Hepatocyte (in vitro differentiated cells): ENCODE results near the gene CD248. TPM values are rescaled to one million over a fixed set of nuclear protein-coding genes. Genes with fewer than 3 reads are reported as not detected.

Experiments used
- DNase-seq: peaks from one replicate; pipeline ENCODE4 v3.0.0-alpha.2; 2016; ENCODE audit warnings: low spot score
- H2AFZ ChIP-seq: fragments of 200-600 bp; sonication (generic); 2 replicates; pipeline ENCODE4 v1.6.0; 2016; ENCODE audit warnings: antibody characterized with exemption, mild to moderate bottlenecking
- H3K27ac ChIP-seq: fragments of 200-600 bp; sonication (generic); 2 replicates; pipeline ENCODE4 v1.5.1; 2016; ENCODE audit warnings: mild to moderate bottlenecking
- H3K27me3 ChIP-seq: fragments of 200-600 bp; sonication (generic); 2 replicates; pipeline ENCODE4 v1.6.1; 2016
- H3K36me3 ChIP-seq: fragments of 200-600 bp; sonication (generic); replicated peaks from 2 replicates; pipeline ENCODE4 v1.5.1; 2016; ENCODE audit warnings: low read depth; ENCODE audit not compliant: insufficient read depth
- H3K4me1 ChIP-seq: fragments of 200-600 bp; sonication (generic); 2 replicates; pipeline ENCODE4 v1.5.1; 2016; ENCODE audit warnings: mild to moderate bottlenecking, moderate library complexity; ENCODE audit not compliant: insufficient read depth
- H3K4me2 ChIP-seq: fragments of 200-600 bp; sonication (generic); 2 replicates; pipeline ENCODE4 v1.6.0; 2016
- H3K4me3 ChIP-seq: fragments of 200-600 bp; sonication (generic); 2 replicates; pipeline ENCODE4 v1.5.1; 2016; ENCODE audit warnings: mild to moderate bottlenecking
- H3K79me2 ChIP-seq: fragments of 200-600 bp; sonication (generic); 2 replicates; pipeline ENCODE4 v1.6.0; 2017; ENCODE audit warnings: mild to moderate bottlenecking
- H3K9me2 ChIP-seq: fragments of 200-600 bp; sonication (generic); replicated peaks from 2 replicates; pipeline ENCODE4 v1.6.0; 2017; ENCODE audit warnings: mild to moderate bottlenecking; ENCODE audit not compliant: insufficient read depth
- H3K9me3 ChIP-seq: fragments of 200-600 bp; sonication (generic); 2 replicates; pipeline ENCODE4 v1.5.1; 2016; ENCODE audit warnings: low read depth, mild to moderate bottlenecking
- H4K20me1 ChIP-seq: fragments of 200-600 bp; sonication (generic); 2 replicates; pipeline ENCODE4 v1.6.0; 2016; ENCODE audit warnings: mild to moderate bottlenecking; ENCODE audit not compliant: insufficient read depth, poor library complexity, severe bottlenecking
- EZH2 ChIP-seq: fragments of 200-600 bp; sonication (generic); IDR thresholded peaks from 2 replicates; pipeline ENCODE4 v1.6.1; 2016; ENCODE audit warnings: antibody characterized with exemption, mild to moderate bottlenecking, borderline replicate concordance
- EZH2phosphoT487 ChIP-seq: fragments of 200-600 bp; sonication (generic); IDR thresholded peaks from one replicate; pipeline ENCODE4 v1.6.1; 2018; ENCODE audit warnings: antibody characterized with exemption, mild to moderate bottlenecking, low read depth, moderate library complexity; ENCODE audit not compliant: unreplicated experiment, severe bottlenecking
- WGBS: methylation state at CpG from one replicate; pipeline ENCODE4 v1.1.6; 2016; ENCODE audit warnings: low lambda C conversion rate; ENCODE audit errors: missing lambda C conversion rate; 5-methylcytosine and 5-hydroxymethylcytosine counted together
- polyA plus RNA-seq: library from polyadenylated mRNA; unstranded; fragments of >200 nt; fragmentation: Nextera tagmentation; extraction: Ambion mirVana; gene quantifications from 2 replicates; pipeline ENCODE4 v1.2.1, GENCODE V29; 2016
- total RNA-seq: library from RNA; depleted of rRNA; stranded (reverse); fragments of >200 nt; gene quantifications from 2 replicates; pipeline ENCODE4 v1.2.3, GENCODE V29; 2014
- TF ChIP-seq, protein P1 (sequence below): fragments of 200-600 bp; sonication (generic); IDR thresholded peaks from 2 replicates; pipeline ENCODE4 v1.5.1; 2016; ENCODE audit warnings: antibody characterized with exemption, mild to moderate bottlenecking; ENCODE audit not compliant: poor library complexity

The CD248 gene
- total and polyA plus RNA-seq, 2 experiments from 2014 or later: 24.6 to 210 TPM

DNA sequence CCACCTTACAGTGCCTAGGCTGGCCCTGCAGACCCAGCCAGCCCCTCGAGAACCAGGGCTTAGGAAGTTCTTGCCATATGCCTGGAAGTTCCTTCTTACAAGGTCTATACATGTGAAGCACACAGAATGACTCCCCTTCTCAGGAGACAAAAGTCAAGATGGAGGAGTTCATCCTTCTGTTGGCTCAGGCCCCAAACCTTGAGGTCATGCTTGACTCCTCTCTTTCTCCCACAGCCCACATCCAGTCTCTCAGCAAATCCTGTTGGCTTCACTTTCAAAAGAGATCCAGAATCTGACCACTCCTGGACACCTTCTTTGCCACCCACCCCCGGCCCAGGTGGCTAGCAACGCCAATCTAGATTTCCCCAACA lies 1.7 kb upstream of the CD248 start:
- Histone ChIP-seq H3K4me2 (peak overlapping the region; percentile 4), H2AFZ (no peak overlapping the region), H3K79me2 (peaks cover 29% of the 10 kb centered on the region)

DNA sequence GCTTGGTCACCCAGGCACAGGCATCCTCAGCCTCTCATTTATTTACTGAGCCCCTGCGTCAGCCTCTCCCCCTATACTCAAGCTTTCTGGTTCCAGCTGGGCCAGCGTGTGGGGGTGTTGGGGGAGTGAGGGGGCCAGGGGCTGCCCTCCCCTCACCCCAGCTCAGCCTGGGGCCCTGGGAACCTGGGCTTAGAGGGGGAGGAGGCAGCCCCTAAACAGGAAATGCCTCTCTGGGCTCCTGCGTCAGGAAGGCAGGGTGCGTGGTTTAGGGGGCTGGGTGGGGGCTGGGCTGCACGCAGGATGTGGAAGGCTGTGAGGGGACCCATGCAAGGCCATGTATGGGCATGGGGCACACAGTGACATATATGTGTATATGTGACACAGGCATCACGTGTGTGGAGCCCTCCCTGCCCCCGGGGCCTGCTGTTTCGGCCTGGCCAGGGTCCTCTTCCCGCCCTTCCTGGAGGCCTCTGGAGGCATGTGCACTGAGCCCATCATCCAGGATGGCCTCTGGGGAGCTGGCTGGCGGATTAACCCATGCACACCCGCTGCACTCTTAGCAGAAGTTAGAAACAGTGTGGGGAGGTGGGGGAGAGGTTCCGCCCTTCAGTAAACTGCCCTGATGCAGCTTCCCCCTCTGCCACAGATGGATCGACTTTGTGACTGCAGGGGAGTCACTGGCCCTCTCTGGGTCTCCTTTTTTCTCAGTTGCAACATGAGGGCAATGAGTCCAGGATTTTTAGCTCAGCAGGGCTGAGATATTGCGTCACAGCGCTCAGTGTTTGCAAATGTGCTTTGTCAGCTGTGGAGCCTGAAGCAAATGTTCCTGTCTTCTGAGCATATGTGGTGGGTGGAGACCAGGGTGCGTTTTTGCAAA lies 1.1 kb upstream of the CD248 start:
- Histone ChIP-seq H3K4me3 (no peak overlapping the region), H3K9me3 (no peaks in the 10 kb centered on the region), H2AFZ (no peak overlapping the region), H3K36me3 (no peaks in the 10 kb centered on the region), H3K79me2 (peaks cover 29% of the 10 kb centered on the region), H3K4me2 (peak overlapping the region; percentile 77), H3K27me3 (no peaks in the 10 kb centered on the region), H3K9me2 (no peaks in the 10 kb centered on the region), H3K4me1 (peaks cover 23% of the 10 kb centered on the region), H4K20me1 (no peaks in the 10 kb centered on the region), H3K27ac (peak overlapping the region; percentile 97)
- 36% methylated on average over 13 of the region's 16 CpGs for WGBS
- DNase-seq: peak; percentile 82
- TF ChIP-seq, protein P1, sequence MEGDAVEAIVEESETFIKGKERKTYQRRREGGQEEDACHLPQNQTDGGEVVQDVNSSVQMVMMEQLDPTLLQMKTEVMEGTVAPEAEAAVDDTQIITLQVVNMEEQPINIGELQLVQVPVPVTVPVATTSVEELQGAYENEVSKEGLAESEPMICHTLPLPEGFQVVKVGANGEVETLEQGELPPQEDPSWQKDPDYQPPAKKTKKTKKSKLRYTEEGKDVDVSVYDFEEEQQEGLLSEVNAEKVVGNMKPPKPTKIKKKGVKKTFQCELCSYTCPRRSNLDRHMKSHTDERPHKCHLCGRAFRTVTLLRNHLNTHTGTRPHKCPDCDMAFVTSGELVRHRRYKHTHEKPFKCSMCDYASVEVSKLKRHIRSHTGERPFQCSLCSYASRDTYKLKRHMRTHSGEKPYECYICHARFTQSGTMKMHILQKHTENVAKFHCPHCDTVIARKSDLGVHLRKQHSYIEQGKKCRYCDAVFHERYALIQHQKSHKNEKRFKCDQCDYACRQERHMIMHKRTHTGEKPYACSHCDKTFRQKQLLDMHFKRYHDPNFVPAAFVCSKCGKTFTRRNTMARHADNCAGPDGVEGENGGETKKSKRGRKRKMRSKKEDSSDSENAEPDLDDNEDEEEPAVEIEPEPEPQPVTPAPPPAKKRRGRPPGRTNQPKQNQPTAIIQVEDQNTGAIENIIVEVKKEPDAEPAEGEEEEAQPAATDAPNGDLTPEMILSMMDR: no peak
- no peak for TF ChIP-seq EZH2phosphoT487
- no peak for TF ChIP-seq EZH2

More for the DNA sequence above, 1.7 kb upstream of the CD248 start:
- Histone ChIP-seq H3K9me2 (no peaks in the 10 kb centered on the region), H3K4me3 (no peak overlapping the region), H3K36me3 (no peaks in the 10 kb centered on the region), H3K9me3 (no peaks in the 10 kb centered on the region), H4K20me1 (no peaks in the 10 kb centered on the region), H3K27me3 (no peaks in the 10 kb centered on the region), H3K4me1 (peaks cover 23% of the 10 kb centered on the region), H3K27ac (peak overlapping the region; percentile 97)
- TF ChIP-seq EZH2phosphoT487 (no peak), EZH2 (no peak)
- TF ChIP-seq, protein P1: no peak
- no peak for DNase-seq
- WGBS: 90% methylated on average over 3 of the region's 3 CpGs

DNA sequence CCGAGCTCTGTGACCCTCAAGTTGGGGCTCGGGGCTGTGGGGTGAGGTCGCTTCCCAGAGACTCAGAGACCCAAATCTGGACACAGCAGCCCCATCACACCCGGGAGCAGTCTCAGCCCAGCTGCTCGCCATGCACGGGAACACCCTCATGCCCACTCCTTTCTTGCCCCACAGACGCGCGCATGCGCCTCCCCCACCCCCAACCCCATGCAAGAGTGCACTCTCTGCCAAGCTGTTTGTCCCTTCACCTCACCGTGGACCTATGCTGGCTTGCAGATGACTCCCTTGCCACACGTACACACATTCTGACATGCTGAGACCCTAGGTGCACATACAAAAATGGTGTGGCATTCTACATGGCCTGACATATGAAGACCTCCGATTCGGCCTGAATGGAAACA lies 478 bp upstream of the CD248 start:
- TF ChIP-seq EZH2phosphoT487 (no peak), EZH2 (no peak)
- TF ChIP-seq, protein P1: no peak
- Histone ChIP-seq H3K9me2 (no peaks in the 10 kb centered on the region), H3K4me3 (no peak overlapping the region), H3K27ac (peak overlapping the region; percentile 97), H2AFZ (no peak overlapping the region), H3K4me1 (peaks cover 23% of the 10 kb centered on the region), H3K9me3 (no peaks in the 10 kb centered on the region), H4K20me1 (no peaks in the 10 kb centered on the region), H3K36me3 (no peaks in the 10 kb centered on the region), H3K79me2 (peaks cover 29% of the 10 kb centered on the region), H3K27me3 (no peaks in the 10 kb centered on the region), H3K4me2 (peak overlapping the region; percentile 77)
- peak; percentile 61 for DNase-seq
- 26% methylated on average over 10 of the region's 14 CpGs for WGBS
